HepG2 (cell line): ENCODE results near the gene EFEMP2. TPM values are rescaled to one million over a fixed set of nuclear protein-coding genes. Genes with fewer than 3 reads are reported as not detected.

Experiments used
- ELF3 ChIP-seq: IDR thresholded peaks from 2 replicates; pipeline ENCODE4 v1.6.1; 2016; ENCODE audit warnings: missing genetic modification reagents, missing compliant biosample characterization
- FOSL1 ChIP-seq: sonication (generic); formaldehyde crosslinking; IDR thresholded peaks from 2 replicates; pipeline ENCODE4 v1.9.0; 2021; ENCODE audit warnings: missing genetic modification reagents, borderline replicate concordance
- KLF12 ChIP-seq: sonication (generic); formaldehyde crosslinking; IDR thresholded peaks from 2 replicates; pipeline ENCODE4 v1.4.0; 2020; ENCODE audit warnings: missing genetic modification reagents, borderline replicate concordance
- PAF1 ChIP-seq: IDR thresholded peaks from 2 replicates; pipeline ENCODE4 v1.6.1; 2016; ENCODE audit warnings: missing genetic modification reagents, missing compliant biosample characterization
- PHF8 ChIP-seq: sonication (generic); formaldehyde crosslinking; IDR thresholded peaks from 2 replicates; pipeline ENCODE4 v1.5.0; 2020; ENCODE audit warnings: missing genetic modification reagents
- PLRG1 ChIP-seq: fragments of 450-650 bp; conservative IDR thresholded peaks from 2 replicates; pipeline ENCODE4 v1.6.1; 2016
- RNF2 ChIP-seq: fragments of 450-650 bp; conservative IDR thresholded peaks from 2 replicates; pipeline ENCODE4 v1.6.1; 2016; ENCODE audit warnings: low read depth
- TGIF2 ChIP-seq: IDR thresholded peaks from 2 replicates; pipeline ENCODE4 v1.6.1; 2016; ENCODE audit warnings: control low read depth, missing compliant biosample characterization
- TP53 ChIP-seq: sonication (generic); formaldehyde crosslinking; conservative IDR thresholded peaks from 2 replicates; pipeline ENCODE4 v1.4.0; 2020; ENCODE audit warnings: missing genetic modification reagents
- U2AF2 ChIP-seq: fragments of 200-400 bp; formaldehyde crosslinking; IDR thresholded peaks from 2 replicates; pipeline ENCODE4 v1.6.1; 2017; ENCODE audit warnings: low read depth, mild to moderate bottlenecking, low read length
- ZBTB7A ChIP-seq: sonication (generic); formaldehyde crosslinking; IDR thresholded peaks from 2 replicates; pipeline ENCODE4 v1.8.0; 2022; ENCODE audit warnings: mild to moderate bottlenecking, missing genetic modification reagents
- ZC3H4 ChIP-seq: sonication (generic); formaldehyde crosslinking; IDR thresholded peaks from 2 replicates; pipeline ENCODE4 v1.4.0; 2020; ENCODE audit warnings: missing genetic modification reagents, borderline replicate concordance
- ZFP62 ChIP-seq: sonication (generic); formaldehyde crosslinking; IDR thresholded peaks from 2 replicates; pipeline ENCODE4 v1.4.0; 2020; ENCODE audit warnings: missing genetic modification reagents
- ZNF230 ChIP-seq: sonication (generic); formaldehyde crosslinking; IDR thresholded peaks from 2 replicates; pipeline ENCODE4 v1.4.0; 2020; ENCODE audit warnings: mild to moderate bottlenecking, missing genetic modification reagents
- ZNF577 ChIP-seq: sonication (generic); formaldehyde crosslinking; IDR thresholded peaks from 2 replicates; pipeline ENCODE4 v1.4.0; 2020; ENCODE audit warnings: mild to moderate bottlenecking, low read depth, missing genetic modification reagents, borderline replicate concordance
- ZNF605 ChIP-seq: sonication (generic); formaldehyde crosslinking; IDR thresholded peaks from 2 replicates; pipeline ENCODE4 v1.8.0; 2022; ENCODE audit warnings: mild to moderate bottlenecking, missing genetic modification reagents
- ZNF652 ChIP-seq: IDR thresholded peaks from 2 replicates; pipeline ENCODE4 v1.6.1; 2016; ENCODE audit warnings: low read depth, borderline replicate concordance
- ZNF687 ChIP-seq: sonication (generic); formaldehyde crosslinking; IDR thresholded peaks from 2 replicates; pipeline ENCODE4 v1.5.1; 2020; ENCODE audit warnings: mild to moderate bottlenecking, missing genetic modification reagents, moderate library complexity
- polyA plus RNA-seq, 8 experiments: library from polyadenylated mRNA; depleted of rRNA in 3 of 8; stranded (reverse) in 7 of 8; unstranded in 1 of 8; fragments of >200 nt; fragmentation: Illumina TruSeq in 4 of 8; extraction: Trizol in 4 of 8; gene quantifications; 2 replicates each; pipeline versions ENCODE4 v1.2.1 to v1.2.3, GENCODE V29; 2011 to 2016; ENCODE audit warnings: low read depth in 4 of 8, missing spikeins in 1 of 8, mixed read lengths in 1 of 8; ENCODE audit not compliant: insufficient read depth in 1 of 8
- total RNA-seq, 5 experiments: library from RNA; depleted of rRNA; stranded (reverse); fragments of >200 nt; fragmentation: Illumina TruSeq; extraction: Trizol; gene quantifications; 2 replicates each; pipeline ENCODE4 v1.2.3, GENCODE V29; 2016; ENCODE audit warnings: low read depth in 1 of 5
- TF ChIP-seq, protein P1 (sequence below): sonication (generic); formaldehyde crosslinking; IDR thresholded peaks from 2 replicates; pipeline ENCODE4 v1.5.0; 2020; ENCODE audit warnings: missing genetic modification reagents
- TF ChIP-seq, protein P2 (sequence below): sonication (generic); formaldehyde crosslinking; IDR thresholded peaks from 2 replicates; pipeline ENCODE4 v1.5.0; 2020; ENCODE audit warnings: missing genetic modification reagents

Gene EFEMP2
- total and polyA plus RNA-seq, 2 of the 13 experiments (the other 11 are each of a cell fraction or from before 2014, with no cell fraction given), result 7.4 to 29.7 TPM

DNA sequence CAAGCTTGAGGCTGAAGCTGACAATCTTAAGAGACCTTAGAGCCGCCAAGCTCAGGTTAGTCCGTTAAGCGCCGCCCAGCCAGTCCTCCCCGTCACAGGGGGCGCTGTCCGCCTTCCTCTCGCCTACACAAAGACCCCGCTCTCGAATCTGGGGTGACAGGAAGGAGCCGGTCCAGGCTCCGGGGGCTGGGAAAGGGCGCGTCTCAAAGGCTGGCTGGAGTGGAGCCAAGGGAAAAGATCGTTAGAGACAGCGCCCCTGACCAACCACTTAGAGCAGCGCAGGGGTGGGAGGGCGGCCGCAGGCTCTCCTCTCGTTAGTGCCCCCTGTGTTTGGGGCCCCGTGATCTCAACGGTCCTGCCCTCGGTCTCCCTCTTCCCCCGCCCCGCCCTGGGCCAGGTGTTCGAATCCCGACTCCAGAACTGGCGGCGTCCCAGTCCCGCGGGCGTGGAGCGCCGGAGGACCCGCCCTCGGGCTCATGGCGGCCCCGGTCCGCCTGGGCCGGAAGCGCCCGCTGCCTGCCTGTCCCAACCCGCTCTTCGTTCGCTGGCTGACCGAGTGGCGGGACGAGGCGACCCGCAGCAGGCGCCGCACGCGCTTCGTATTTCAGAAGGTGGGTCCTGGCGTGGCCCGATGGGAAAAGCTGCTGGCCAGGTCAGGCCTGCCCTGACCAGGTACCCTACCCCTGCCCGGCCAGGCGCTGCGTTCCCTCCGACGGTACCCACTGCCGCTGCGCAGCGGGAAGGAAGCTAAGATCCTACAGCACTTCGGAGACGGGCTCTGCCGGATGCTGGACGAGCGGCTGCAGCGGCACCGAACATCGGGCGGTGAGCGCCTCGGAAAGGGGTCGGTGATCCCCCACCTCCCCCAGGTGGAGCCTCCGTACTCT lies 12.1 kb downstream of the EFEMP2 start, which contains the start of gene MUS81 (continued):
- TF ChIP-seq, protein P1, sequence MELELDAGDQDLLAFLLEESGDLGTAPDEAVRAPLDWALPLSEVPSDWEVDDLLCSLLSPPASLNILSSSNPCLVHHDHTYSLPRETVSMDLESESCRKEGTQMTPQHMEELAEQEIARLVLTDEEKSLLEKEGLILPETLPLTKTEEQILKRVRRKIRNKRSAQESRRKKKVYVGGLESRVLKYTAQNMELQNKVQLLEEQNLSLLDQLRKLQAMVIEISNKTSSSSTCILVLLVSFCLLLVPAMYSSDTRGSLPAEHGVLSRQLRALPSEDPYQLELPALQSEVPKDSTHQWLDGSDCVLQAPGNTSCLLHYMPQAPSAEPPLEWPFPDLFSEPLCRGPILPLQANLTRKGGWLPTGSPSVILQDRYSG (CRISPR knock-in tag), result no peak
- peak; percentile 68 for TF ChIP-seq PHF8 (CRISPR knock-in tag)
- TF ChIP-seq ZC3H4 (CRISPR knock-in tag), result no peak
- no peak for TF ChIP-seq U2AF2
- TF ChIP-seq, protein P2, sequence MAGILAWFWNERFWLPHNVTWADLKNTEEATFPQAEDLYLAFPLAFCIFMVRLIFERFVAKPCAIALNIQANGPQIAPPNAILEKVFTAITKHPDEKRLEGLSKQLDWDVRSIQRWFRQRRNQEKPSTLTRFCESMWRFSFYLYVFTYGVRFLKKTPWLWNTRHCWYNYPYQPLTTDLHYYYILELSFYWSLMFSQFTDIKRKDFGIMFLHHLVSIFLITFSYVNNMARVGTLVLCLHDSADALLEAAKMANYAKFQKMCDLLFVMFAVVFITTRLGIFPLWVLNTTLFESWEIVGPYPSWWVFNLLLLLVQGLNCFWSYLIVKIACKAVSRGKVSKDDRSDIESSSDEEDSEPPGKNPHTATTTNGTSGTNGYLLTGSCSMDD, result no peak
- 0 out of 2 replicates have a peak, but pooled peaks have one; percentile 27 for TF ChIP-seq TP53 (CRISPR knock-in tag)
- peak; percentile 45; the same call in 1 of the 2 replicates for TF ChIP-seq ELF3
- no peak for TF ChIP-seq RNF2
- TF ChIP-seq ZFP62 (CRISPR knock-in tag), result no peak
- peak; percentile 67; the same call in 1 of the 2 replicates for TF ChIP-seq ZNF687 (CRISPR knock-in tag)
- TF ChIP-seq FOSL1 (CRISPR knock-in tag), result no peak
- TF ChIP-seq ZNF605, result peak; percentile 31; the same call in 1 of the 2 replicates
- TF ChIP-seq KLF12, result peak; percentile 84; the same call in 1 of the 2 replicates
- no peak for TF ChIP-seq ZNF577 (CRISPR knock-in tag)
- peak; percentile 90 for TF ChIP-seq TGIF2 (CRISPR knock-in tag)
- no peak for TF ChIP-seq ZNF652 (CRISPR knock-in tag)
- TF ChIP-seq PAF1 (CRISPR knock-in tag), result no peak
- TF ChIP-seq ZNF230 (CRISPR knock-in tag), result no peak
- TF ChIP-seq ZBTB7A, result 0 out of 2 replicates have a peak, but pooled peaks have one; percentile 17
- TF ChIP-seq PLRG1, result no peak
